SK-N-MC (cell line): ENCODE results near the gene SPACA7.

Source experiments
- EZH2 ChIP-seq: fragments of 200-600 bp; sonication (generic); IDR thresholded peaks from one replicate; pipeline ENCODE4 v1.6.1; 2017; ENCODE audit warnings: antibody characterized with exemption
- FOXP2 ChIP-seq: optimal IDR thresholded peaks from 2 replicates; pipeline ENCODE3; 2011; ENCODE audit warnings: mild to moderate bottlenecking, moderate library complexity; ENCODE audit not compliant: insufficient read depth; ENCODE audit errors: extremely low read length, control extremely low read depth
- POLR2AphosphoS5 ChIP-seq: IDR thresholded peaks from 2 replicates; pipeline ENCODE4 v1.6.1; 2012; ENCODE audit warnings: mild to moderate bottlenecking, low read depth, low read length, borderline replicate concordance

- TF ChIP-seq EZH2 (no peak), POLR2AphosphoS5 (no peak), FOXP2 (no peak)
These were observed 86.3 kb downstream of the SPACA7 start for GRCh38 chr13:112462408-112462807.
